K562 (cell line): ENCODE results near the gene PATL2. TPM values are rescaled to one million over a fixed set of nuclear protein-coding genes. Genes with fewer than 3 reads are reported as not detected.

Experiments
- ATAC-seq: fragments of 200-7000 bp; cut with Tn5 transposase; 3 replicates; pipeline ENCODE4 v1.9.1; 2020; ENCODE audit warnings: moderate library complexity
- BruUV-seq: library from RNA; stranded (reverse); fragments of 400-500 nt; replicated peaks from 2 replicates; lab custom pipeline; 2021; lab: Mats Ljungman, UMichigan
- CTCF ChIA-PET: fragments of 300-600 bp; formaldehyde crosslinking; extraction: SDS; loops from one replicate; lab custom pipeline; 2021; ENCODE audit warnings: low intra/inter-chr PET ratio; lab: Yijun Ruan, JAX
- POLR2A ChIA-PET: fragments of 300-600, 350-650 bp; sonication (Branson Sonifier 250); formaldehyde crosslinking; extraction: SDS; loops from one replicate; lab custom pipeline; 2021; ENCODE audit warnings: antibody characterized with exemption, inconsistent platforms; lab: Yijun Ruan, JAX
- DNase-seq, 4 experiments: peaks; one replicate each; pipeline versions ENCODE4 v3.0.0 to v3.0.0-alpha.2; 2011 to 2018; ENCODE audit warnings: low spot score in 3 of 4, mixed read lengths in 3 of 4; ENCODE audit errors: extremely low read depth in 1 of 4
- FAIRE-seq: peaks from 2 replicates; lab custom pipeline; 2011; peaks lifted over from hg19 to GRCh38; lab: Jason Lieb, UNC
- H2AFZ ChIP-seq: 2 replicates; pipeline ENCODE4 v1.6.0; 2011; ENCODE audit warnings: low read depth, low read length, control low read depth, inconsistent platforms
- H3K27ac ChIP-seq: fragments of 200-600 bp; 3 replicates; pipeline ENCODE4 v1.8.0; 2011; ENCODE audit warnings: low read depth, mild to moderate bottlenecking, control low read depth, inconsistent platforms, low read length, moderate library complexity, mixed read lengths; ENCODE audit errors: extremely low read depth
- H3K27me3 ChIP-seq, 2 experiments: fragments of 300-600 bp in 1 of 2; 2 replicates in 1 of 2; 3 replicates in 1 of 2; pipeline versions ENCODE4 v1.6.0 to v1.8.0; 2011; ENCODE audit warnings: inconsistent platforms in 2 of 2, low read length in 2 of 2, mild to moderate bottlenecking in 1 of 2, mixed read lengths in 1 of 2, moderate library complexity in 1 of 2; ENCODE audit not compliant: control insufficient read depth in 2 of 2, insufficient read depth in 2 of 2
- H3K36me3 ChIP-seq: fragments of 300-600 bp; 3 replicates; pipeline ENCODE4 v1.8.0; 2011; ENCODE audit warnings: mild to moderate bottlenecking, low read length, inconsistent platforms; ENCODE audit not compliant: control insufficient read depth, insufficient read depth
- H3K4me1 ChIP-seq, 2 experiments: fragments of 200-600 bp in 1 of 2; replicated peaks in 1 of 2; 2 replicates in 1 of 2; 3 replicates in 1 of 2; pipeline versions ENCODE4 v1.5.1 to v1.8.0; 2011; ENCODE audit warnings: inconsistent platforms in 2 of 2, low read length in 2 of 2, mild to moderate bottlenecking in 1 of 2, mixed read lengths in 1 of 2, moderate library complexity in 1 of 2; ENCODE audit not compliant: control insufficient read depth in 2 of 2, insufficient read depth in 2 of 2
- H3K4me2 ChIP-seq: 2 replicates; pipeline ENCODE4 v1.6.1; 2011; ENCODE audit warnings: low read length, control low read depth, inconsistent platforms, mixed read lengths; ENCODE audit not compliant: insufficient read depth
- H3K4me3 ChIP-seq: fragments of 200-600 bp; sonication (generic), shearing (Covaris generic); 2 replicates; pipeline ENCODE4 v1.5.1; 2016; ENCODE audit warnings: control low read depth, inconsistent platforms
- H3K79me2 ChIP-seq: fragments of 200-600 bp; 3 replicates; pipeline ENCODE4 v1.8.0; 2011; ENCODE audit warnings: low read length, inconsistent platforms; ENCODE audit not compliant: control insufficient read depth, insufficient read depth
- H3K9ac ChIP-seq, 2 experiments: 2 replicates each; pipeline versions ENCODE4 v1.6.0 to v1.6.1; 2011; ENCODE audit warnings: low read depth in 2 of 2, low read length in 2 of 2, control low read depth in 1 of 2, inconsistent platforms in 1 of 2, mild to moderate bottlenecking in 1 of 2, mixed read lengths in 1 of 2; ENCODE audit not compliant: insufficient read depth in 1 of 2
- H3K9me1 ChIP-seq: one replicate; pipeline ENCODE4 v1.6.0; 2011; ENCODE audit warnings: inconsistent platforms, mild to moderate bottlenecking, low read length, moderate library complexity; ENCODE audit not compliant: control insufficient read depth, insufficient read depth
- H3K9me3 ChIP-seq: replicated peaks from 2 replicates; pipeline ENCODE4 v1.5.1; 2011; ENCODE audit warnings: low read depth, low read length, inconsistent platforms; ENCODE audit not compliant: control insufficient read depth, insufficient read depth
- H4K20me1 ChIP-seq: replicated peaks from 2 replicates; pipeline ENCODE4 v1.6.1; 2011; ENCODE audit warnings: low read length, inconsistent platforms, mixed read lengths; ENCODE audit not compliant: control insufficient read depth, insufficient read depth
- ARHGAP35 ChIP-seq: fragments of 450-650 bp; IDR thresholded peaks from 2 replicates; pipeline ENCODE4 v1.6.1; 2018; ENCODE audit not compliant: partially characterized antibody
- EWSR1 ChIP-seq: fragments of 450-650 bp; IDR thresholded peaks from 2 replicates; pipeline ENCODE4 v1.6.1; 2018; ENCODE audit warnings: borderline replicate concordance, mild to moderate bottlenecking, low read depth, moderate library complexity; ENCODE audit not compliant: partially characterized antibody
- MYBL2 ChIP-seq, 2 experiments: fragments of 450-650 bp in 1 of 2; sonication (generic) in 1 of 2; formaldehyde crosslinking in 1 of 2; IDR thresholded peaks; 2 replicates each; pipeline versions ENCODE4 v1.6.1 to v1.8.1; 2017 to 2022; ENCODE audit warnings: borderline replicate concordance in 1 of 2, inconsistent platforms in 1 of 2, low read depth in 1 of 2, mild to moderate bottlenecking in 1 of 2, missing genetic modification reagents in 1 of 2, moderate library complexity in 1 of 2
- NEUROD1 ChIP-seq: fragments of 150-350 bp; IDR thresholded peaks from 2 replicates; pipeline ENCODE4 v1.6.1; 2014; ENCODE audit warnings: borderline replicate concordance, low read length, low read depth; ENCODE audit not compliant: partially characterized antibody
- NFRKB ChIP-seq: fragments of 450-650 bp; IDR thresholded peaks from 2 replicates; pipeline ENCODE4 v1.6.1; 2016; ENCODE audit warnings: low read depth
- PHB ChIP-seq: fragments of 250-450 bp; sonication (Bioruptor Pico); IDR thresholded peaks from 2 replicates; pipeline ENCODE4 v1.5.0; 2021
- PHF21A ChIP-seq: fragments of 450-650 bp; IDR thresholded peaks from 2 replicates; pipeline ENCODE4 v1.6.1; 2017; ENCODE audit warnings: low read depth, borderline replicate concordance
- POLR2AphosphoS2 ChIP-seq: IDR thresholded peaks from 2 replicates; pipeline ENCODE4 v1.6.1; 2012; ENCODE audit warnings: low read length, improper control_type of control experiment
- POLR3G ChIP-seq: IDR thresholded peaks from 2 replicates; pipeline ENCODE4 v1.6.1; 2011; ENCODE audit not compliant: insufficient read length, insufficient replicate concordance; ENCODE audit errors: extremely low read depth
- ZC3H8 ChIP-seq: fragments of 450-650 bp; IDR thresholded peaks from 2 replicates; pipeline ENCODE4 v1.6.1; 2017
- ZNF311 ChIP-seq: fragments of 250-450 bp; sonication (Bioruptor Pico); IDR thresholded peaks from 2 replicates; pipeline ENCODE4 v1.4.0; 2020; ENCODE audit warnings: mild to moderate bottlenecking, moderate library complexity
- ZNF644 ChIP-seq: fragments of 200-800 bp; sonication (Bioruptor generic); IDR thresholded peaks from 2 replicates; pipeline ENCODE4 v1.6.1; 2016; ENCODE audit warnings: low read depth, missing genetic modification characterization, missing compliant biosample characterization
- WGBS: fragments of 100-300 bp; shearing (Covaris generic); methylation state at CpG from one replicate; pipeline ENCODE4 v1.1.6; 2016; ENCODE audit warnings: low coverage, mixed read lengths; ENCODE audit not compliant: insufficient coverage; ENCODE audit errors: missing lambda C conversion rate; 5-methylcytosine and 5-hydroxymethylcytosine counted together
- in situ Hi-C: fragments of 300-500 bp; cut with MboI; formaldehyde crosslinking; loops from 4 replicates; pipeline ENCODE4 v1.15.0; 2018; ENCODE audit warnings: inconsistent platforms, mixed read lengths
- intact Hi-C: fragments of 100-400 bp; cut with micrococcal nuclease; formaldehyde crosslinking; loops from 2 replicates; pipeline ENCODE4 v1.14.2; 2022
- polyA plus RNA-seq, 8 experiments: library from polyadenylated mRNA; depleted of rRNA in 4 of 8; stranded (reverse) in 5 of 8; unstranded in 3 of 8; fragments of >200 nt; fragmentation: Nextera tagmentation in 2 of 8; fragmentation: Illumina TruSeq in 1 of 8; extraction: Ambion mirVana in 2 of 8; extraction: Trizol in 1 of 8; gene quantifications; 2 replicates each; pipeline versions ENCODE4 v1.2.1 to v1.2.3, GENCODE V29; 2011 to 2014; ENCODE audit warnings: inconsistent platforms in 1 of 8, missing spikeins in 1 of 8
- total RNA-seq, 7 experiments: library from RNA; depleted of rRNA in 6 of 7; stranded (reverse); fragments of >200 nt in 6 of 7; fragmentation: Illumina TruSeq in 2 of 7; extraction: Trizol in 2 of 7; gene quantifications; 2 replicates each; pipeline versions ENCODE4 v1.2.1 to v1.2.3, GENCODE V29; 2011 to 2021; ENCODE audit warnings: low replicate concordance in 1 of 7
- TF ChIP-seq, protein P1 (sequence below): fragments of 250-450 bp; sonication (Bioruptor Pico); IDR thresholded peaks from 2 replicates; pipeline ENCODE4 v1.8.0; 2021; ENCODE audit warnings: borderline replicate concordance, mild to moderate bottlenecking, moderate library complexity; ENCODE audit not compliant: poor library complexity, severe bottlenecking
- TF ChIP-seq, protein P2 (sequence below): sonication (generic); formaldehyde crosslinking; IDR thresholded peaks from 2 replicates; pipeline ENCODE4 v1.8.1; 2023; ENCODE audit warnings: mild to moderate bottlenecking, missing genetic modification reagents
- TF ChIP-seq, protein P3 (sequence below): fragments of 450-650 bp; IDR thresholded peaks from one replicate; pipeline ENCODE4 v1.6.1; 2018; ENCODE audit warnings: mild to moderate bottlenecking, moderate library complexity; ENCODE audit not compliant: partially characterized antibody
- TF ChIP-seq, protein P4 (sequence below): fragments of 250-450 bp; sonication (Bioruptor Pico); IDR thresholded peaks from 2 replicates; pipeline ENCODE4 v1.5.0; 2020; ENCODE audit warnings: mild to moderate bottlenecking, borderline replicate concordance

PATL2 gene
- total and polyA plus RNA-seq, 9 of the 15 experiments (the other 6 are each of a cell fraction or from before 2014, with no cell fraction given), result 0.42 to 1.1 (median 0.86) TPM

DNA sequence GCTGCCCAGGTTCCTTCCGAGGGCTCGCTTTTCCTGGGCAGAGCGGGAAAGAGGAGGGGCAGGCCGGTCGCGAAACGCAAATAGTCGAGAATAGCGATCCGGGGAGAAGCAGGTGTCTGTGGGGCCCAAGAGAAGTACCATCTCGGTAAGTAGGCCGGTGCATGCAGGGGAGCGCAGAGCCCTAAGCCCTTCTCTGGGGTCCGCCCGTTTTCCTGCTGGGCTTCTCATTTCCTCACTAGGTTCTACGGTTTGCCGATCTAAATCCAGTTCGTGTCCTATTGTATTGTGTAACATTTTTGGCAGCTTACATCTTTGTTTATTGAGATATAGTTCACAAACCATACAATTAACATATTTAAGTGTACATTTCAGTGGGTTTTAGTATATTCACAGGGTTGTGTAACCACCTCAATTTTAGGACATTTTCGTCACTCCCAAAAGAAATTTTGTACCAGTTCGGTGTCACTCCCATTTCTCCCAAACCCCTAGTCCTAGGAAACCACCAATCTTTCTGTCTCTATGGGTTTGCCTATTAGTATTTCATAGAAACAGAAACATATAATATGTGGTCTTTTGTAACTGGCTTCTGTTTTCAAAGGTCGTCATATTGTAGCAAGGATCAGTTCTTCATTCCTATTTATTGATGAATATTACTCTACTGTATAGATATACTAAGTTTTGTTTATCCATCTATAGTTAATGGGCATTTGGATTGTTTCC, 18.4 kb upstream of the PATL2 start:
- peak overlapping the region; percentile 77 for H3K27ac ChIP-seq
- H3K9me1 ChIP-seq, result no peaks in the 10 kb centered on the region
- H3K4me2 ChIP-seq, result peak overlapping the region; percentile 82
- in situ Hi-C loops (no loop called here), intact Hi-C loops (loop anchor here (2.0 kb wide), 1 partner anchor 19 kb away; the partner anchor contains the start of genes B2M and PATL2)
- TSS peak; percentile 45 for BruUV-seq
- no peaks in the 10 kb centered on the region for H3K27me3 ChIP-seq
- peak overlapping the region; percentile 52 for H3K4me3 ChIP-seq
- DNase-seq (peak in 1 of 4 experiments; percentile 20), ATAC-seq (peak; percentile 4), FAIRE-seq (no peak)
- peaks cover 20 to 29% of the 10 kb centered on the region in 2 experiments for H3K4me1 ChIP-seq
- H3K36me3 ChIP-seq, result no peaks in the 10 kb centered on the region
- 7% methylated on average over 21 of the region's 21 CpGs for WGBS
- no peaks in the 10 kb centered on the region for H4K20me1 ChIP-seq
- POLR2A ChIA-PET, result interaction anchor here (0.7 to 10.1 kb wide), 11 partner anchors 7 to 361 kb away, joined by 3 to 136 read pairs (median 4); partner anchors contain the start of genes B2M, PATL2, SPG11 and TRIM69
- peak overlapping the region; percentile 75 for H2AFZ ChIP-seq
- peak overlapping the region; percentile 70 to 88 for H3K9ac ChIP-seq
- H3K79me2 ChIP-seq, result no peaks in the 10 kb centered on the region
- CTCF ChIA-PET, result no interaction called here
- no peaks in the 10 kb centered on the region for H3K9me3 ChIP-seq
- no peak for TF ChIP-seq POLR2AphosphoS2
- TF ChIP-seq ZNF311, result no peak
- TF ChIP-seq, protein P1, sequence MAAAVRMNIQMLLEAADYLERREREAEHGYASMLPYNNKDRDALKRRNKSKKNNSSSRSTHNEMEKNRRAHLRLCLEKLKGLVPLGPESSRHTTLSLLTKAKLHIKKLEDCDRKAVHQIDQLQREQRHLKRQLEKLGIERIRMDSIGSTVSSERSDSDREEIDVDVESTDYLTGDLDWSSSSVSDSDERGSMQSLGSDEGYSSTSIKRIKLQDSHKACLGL (CRISPR knock-in tag), result no peak
- no peak for TF ChIP-seq POLR3G
- TF ChIP-seq ZNF644 (tag), result no peak
- TF ChIP-seq, protein P2, sequence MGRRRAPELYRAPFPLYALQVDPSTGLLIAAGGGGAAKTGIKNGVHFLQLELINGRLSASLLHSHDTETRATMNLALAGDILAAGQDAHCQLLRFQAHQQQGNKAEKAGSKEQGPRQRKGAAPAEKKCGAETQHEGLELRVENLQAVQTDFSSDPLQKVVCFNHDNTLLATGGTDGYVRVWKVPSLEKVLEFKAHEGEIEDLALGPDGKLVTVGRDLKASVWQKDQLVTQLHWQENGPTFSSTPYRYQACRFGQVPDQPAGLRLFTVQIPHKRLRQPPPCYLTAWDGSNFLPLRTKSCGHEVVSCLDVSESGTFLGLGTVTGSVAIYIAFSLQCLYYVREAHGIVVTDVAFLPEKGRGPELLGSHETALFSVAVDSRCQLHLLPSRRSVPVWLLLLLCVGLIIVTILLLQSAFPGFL (CRISPR knock-in tag), result 0 out of 2 replicates have a peak, but pooled peaks have one; percentile 9
- TF ChIP-seq NEUROD1, result no peak
- TF ChIP-seq, protein P3, sequence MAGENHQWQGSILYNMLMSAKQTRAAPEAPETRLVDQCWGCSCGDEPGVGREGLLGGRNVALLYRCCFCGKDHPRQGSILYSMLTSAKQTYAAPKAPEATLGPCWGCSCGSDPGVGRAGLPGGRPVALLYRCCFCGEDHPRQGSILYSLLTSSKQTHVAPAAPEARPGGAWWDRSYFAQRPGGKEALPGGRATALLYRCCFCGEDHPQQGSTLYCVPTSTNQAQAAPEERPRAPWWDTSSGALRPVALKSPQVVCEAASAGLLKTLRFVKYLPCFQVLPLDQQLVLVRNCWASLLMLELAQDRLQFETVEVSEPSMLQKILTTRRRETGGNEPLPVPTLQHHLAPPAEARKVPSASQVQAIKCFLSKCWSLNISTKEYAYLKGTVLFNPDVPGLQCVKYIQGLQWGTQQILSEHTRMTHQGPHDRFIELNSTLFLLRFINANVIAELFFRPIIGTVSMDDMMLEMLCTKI, result no peak
- TF ChIP-seq ARHGAP35, result no peak
- TF ChIP-seq MYBL2 (IDR thresholded peaks at IDR 0.05; ENCODE audit: low read depth), result no peak
- TF ChIP-seq MYBL2 (CRISPR knock-in tag; IDR thresholded peaks at IDR 0.05; ENCODE audit: borderline replicate concordance), result no peak
- TF ChIP-seq PHF21A, result no peak
- no peak for TF ChIP-seq ZC3H8
- TF ChIP-seq EWSR1, result no peak
- TF ChIP-seq PHB (CRISPR knock-in tag), result no peak
- TF ChIP-seq NFRKB, result 0 out of 2 replicates have a peak, but pooled peaks have one; percentile 7
- TF ChIP-seq, protein P4, sequence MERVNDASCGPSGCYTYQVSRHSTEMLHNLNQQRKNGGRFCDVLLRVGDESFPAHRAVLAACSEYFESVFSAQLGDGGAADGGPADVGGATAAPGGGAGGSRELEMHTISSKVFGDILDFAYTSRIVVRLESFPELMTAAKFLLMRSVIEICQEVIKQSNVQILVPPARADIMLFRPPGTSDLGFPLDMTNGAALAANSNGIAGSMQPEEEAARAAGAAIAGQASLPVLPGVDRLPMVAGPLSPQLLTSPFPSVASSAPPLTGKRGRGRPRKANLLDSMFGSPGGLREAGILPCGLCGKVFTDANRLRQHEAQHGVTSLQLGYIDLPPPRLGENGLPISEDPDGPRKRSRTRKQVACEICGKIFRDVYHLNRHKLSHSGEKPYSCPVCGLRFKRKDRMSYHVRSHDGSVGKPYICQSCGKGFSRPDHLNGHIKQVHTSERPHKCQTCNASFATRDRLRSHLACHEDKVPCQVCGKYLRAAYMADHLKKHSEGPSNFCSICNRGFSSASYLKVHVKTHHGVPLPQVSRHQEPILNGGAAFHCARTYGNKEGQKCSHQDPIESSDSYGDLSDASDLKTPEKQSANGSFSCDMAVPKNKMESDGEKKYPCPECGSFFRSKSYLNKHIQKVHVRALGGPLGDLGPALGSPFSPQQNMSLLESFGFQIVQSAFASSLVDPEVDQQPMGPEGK (CRISPR knock-in tag), result no peak
